Prostate gland (tissue), 2 donors: ENCODE measurements around the gene ATP6V0D1.

ENCODE experiments used
- POLR2A ChIP-seq: fragments of 450-650 bp; IDR thresholded peaks from one replicate; pipeline ENCODE4 v1.6.1; 2016; ENCODE audit warnings: antibody characterized with exemption, mild to moderate bottlenecking
- POLR2AphosphoS5 ChIP-seq: sonication (generic); formaldehyde crosslinking; IDR thresholded peaks from one replicate; pipeline ENCODE4 v1.6.1; 2017; ENCODE audit warnings: antibody characterized with exemption
- TF ChIP-seq, protein P1 (sequence below), 4 experiments: fragments of 200-600 bp in 2 of 4; fragments of 450-650 bp in 2 of 4; sonication (generic) in 2 of 4; IDR thresholded peaks; 1 replicate in 3 of 4; 2 replicates in 1 of 4; pipeline ENCODE4 v1.5.1; 2016 to 2019; ENCODE audit warnings: antibody characterized with exemption in 4 of 4, mild to moderate bottlenecking in 2 of 4, moderate library complexity in 2 of 4

DNA sequence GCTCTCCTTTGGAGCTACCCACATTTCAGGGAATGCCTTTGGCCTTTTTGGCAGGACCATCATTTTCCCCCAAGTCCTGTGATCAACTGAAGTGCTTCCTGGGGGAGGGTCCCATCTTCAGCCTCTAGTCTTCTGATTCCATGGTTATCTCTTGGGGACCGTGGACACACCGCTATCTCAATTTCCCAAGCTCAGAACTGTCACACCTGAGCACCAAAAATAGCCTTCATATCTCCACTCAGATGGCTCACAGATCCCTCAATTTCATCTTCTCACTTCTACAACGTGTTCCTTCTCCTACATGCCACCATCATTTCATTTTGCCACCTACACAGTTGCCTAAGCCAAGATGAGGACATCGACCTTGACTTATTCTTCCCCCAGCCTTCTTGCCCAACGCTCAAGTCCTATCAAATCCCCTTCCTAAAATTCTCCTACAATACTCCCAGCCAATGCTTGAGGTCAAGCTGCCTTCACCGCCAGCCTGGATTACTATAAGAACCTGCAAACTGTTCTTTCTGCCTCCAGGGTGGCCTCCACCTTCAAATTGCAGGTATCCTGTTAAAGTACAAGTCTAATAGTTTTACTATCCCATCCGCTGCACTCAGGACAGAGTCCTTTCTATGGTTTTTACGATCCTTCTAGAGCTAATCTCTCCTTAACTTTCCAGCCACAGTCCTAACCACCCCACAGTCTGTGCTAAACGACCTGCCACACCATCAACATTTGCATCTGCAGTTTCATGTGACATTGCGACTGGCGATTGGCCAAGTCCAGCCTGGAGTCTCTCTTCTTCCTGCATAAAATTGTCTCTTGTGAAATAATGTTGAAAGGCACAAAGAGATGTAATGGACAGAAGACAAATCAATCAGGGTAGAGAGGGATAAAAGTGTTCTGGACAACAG, 6.2 kb downstream of the ATP6V0D1 start:
- TF ChIP-seq POLR2AphosphoS5 (no peak), POLR2A (no peak)
- TF ChIP-seq, protein P1, sequence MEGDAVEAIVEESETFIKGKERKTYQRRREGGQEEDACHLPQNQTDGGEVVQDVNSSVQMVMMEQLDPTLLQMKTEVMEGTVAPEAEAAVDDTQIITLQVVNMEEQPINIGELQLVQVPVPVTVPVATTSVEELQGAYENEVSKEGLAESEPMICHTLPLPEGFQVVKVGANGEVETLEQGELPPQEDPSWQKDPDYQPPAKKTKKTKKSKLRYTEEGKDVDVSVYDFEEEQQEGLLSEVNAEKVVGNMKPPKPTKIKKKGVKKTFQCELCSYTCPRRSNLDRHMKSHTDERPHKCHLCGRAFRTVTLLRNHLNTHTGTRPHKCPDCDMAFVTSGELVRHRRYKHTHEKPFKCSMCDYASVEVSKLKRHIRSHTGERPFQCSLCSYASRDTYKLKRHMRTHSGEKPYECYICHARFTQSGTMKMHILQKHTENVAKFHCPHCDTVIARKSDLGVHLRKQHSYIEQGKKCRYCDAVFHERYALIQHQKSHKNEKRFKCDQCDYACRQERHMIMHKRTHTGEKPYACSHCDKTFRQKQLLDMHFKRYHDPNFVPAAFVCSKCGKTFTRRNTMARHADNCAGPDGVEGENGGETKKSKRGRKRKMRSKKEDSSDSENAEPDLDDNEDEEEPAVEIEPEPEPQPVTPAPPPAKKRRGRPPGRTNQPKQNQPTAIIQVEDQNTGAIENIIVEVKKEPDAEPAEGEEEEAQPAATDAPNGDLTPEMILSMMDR (IDR thresholded peaks at IDR 0.05): no peak
